Right lung (tissue), 5 donors: ENCODE data around the gene CBFA2T3. TPM values are rescaled to one million over a fixed set of nuclear protein-coding genes. Genes with fewer than 3 reads are reported as not detected.

Experiments
- DNase-seq, 2 donors: peaks; one replicate each; pipeline ENCODE4 v3.0.0-alpha.2; 2013
- polyA plus RNA-seq, 5 donors: library from polyadenylated mRNA; unstranded; fragments of 120-200 nt; gene quantifications; one replicate each; pipeline versions ENCODE4 v1.2.1 to v1.2.3, GENCODE V29; 2013; ENCODE audit warnings: inconsistent platforms in 1 of 5, low replicate concordance in 1 of 5; ENCODE audit not compliant: insufficient read length in 5 of 5, insufficient read depth in 1 of 5

CBFA2T3 gene
- polyA plus RNA-seq, 5 donors: 3.6 to 9.0 (median 5.6) TPM

DNA sequence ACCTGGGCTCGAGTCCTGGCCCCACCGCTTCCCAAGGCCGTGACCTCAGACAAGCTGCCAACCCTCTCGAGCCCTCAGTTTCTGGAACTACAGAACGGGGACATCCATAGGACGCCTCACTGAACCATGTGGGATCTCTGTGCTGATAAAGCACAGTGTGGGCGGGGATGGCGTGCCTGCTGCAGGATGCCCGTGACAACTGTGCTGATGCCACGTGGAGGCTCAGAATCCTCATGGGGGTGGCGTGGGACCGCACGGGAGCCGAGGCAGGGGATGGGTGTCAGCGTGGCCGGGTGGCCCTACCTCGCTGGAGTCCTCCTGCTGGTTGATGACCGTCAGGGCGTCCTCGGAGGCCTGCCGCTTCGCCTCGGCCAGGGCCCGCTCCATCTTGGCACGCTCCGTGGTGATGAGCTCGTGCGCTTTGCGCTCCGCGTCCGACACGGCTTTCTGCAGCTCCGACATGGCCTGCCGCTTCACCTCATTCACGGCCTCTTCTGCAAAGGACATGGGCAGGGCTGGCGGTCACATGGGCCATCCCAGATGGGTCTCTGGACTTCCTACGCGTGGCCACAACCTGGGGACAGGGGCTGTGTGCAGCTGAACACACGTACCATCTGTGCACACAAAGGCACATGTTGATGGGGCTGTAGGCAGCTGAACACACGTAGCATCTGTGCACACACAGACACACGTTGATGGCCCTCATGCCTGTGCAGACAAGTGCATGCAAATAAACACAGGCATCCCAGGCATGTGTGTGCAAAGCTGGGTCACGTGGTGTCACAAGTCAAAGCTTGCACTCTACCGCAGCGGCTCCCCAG lies 97.8 kb downstream of the CBFA2T3 start:
- no peak for DNase-seq

DNA sequence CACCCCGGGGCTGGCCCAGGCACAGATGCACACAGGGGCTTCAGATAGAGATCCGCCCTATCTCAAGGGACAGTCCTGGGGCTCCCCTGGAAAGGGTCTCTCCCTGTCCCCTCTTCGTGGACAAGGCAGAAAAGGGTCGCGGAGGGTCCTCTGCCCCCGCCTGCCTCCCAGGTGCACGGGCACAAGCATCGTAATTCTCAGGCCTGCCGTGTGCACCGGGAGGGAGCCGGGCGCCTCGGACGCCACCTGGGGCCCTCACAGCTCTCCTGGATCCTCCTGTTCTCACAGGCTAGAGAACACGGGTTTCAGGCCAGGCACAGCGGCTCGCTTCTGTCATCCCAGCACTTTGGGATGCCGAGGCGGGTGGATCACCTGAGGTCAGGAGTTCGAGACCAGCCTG lies 98.7 kb downstream of the CBFA2T3 start:
- no peak for DNase-seq

DNA sequence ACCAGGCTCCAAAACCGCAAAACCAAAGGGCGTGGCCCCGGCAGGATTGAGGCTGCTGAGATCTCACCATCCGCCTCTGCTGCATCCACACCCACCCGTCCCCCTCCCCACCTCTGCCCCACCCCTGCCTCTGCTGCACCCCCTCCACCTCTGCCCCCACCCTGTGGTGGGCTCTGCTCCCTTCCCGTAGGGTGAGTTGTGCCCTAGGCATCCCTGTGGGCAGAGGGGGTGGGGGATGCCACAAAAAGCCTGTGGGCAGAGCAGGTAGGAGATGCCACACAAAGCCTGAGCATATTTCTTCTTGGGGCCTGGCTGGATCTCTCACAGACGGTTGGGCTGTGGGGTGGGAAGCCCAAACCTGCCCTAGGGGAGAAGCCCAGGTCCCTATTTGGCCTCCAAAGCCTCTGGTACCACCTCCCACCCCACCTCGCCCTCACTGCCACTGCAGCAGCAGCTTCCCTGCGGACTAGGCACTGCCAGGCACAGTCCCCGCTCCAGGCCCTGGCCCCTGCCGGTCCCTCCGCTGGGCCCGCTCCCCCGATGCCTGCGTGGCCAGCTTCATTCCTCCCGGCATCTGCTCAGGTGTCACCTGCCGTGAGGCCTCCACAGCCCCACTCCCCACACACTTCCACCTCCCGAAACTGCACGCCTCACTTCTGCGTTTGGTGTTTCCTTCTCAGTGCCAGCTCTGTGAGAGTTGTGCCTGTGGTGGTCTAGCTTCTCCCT lies 99.3 kb downstream of the CBFA2T3 start:
- DNase-seq: no peak

DNA sequence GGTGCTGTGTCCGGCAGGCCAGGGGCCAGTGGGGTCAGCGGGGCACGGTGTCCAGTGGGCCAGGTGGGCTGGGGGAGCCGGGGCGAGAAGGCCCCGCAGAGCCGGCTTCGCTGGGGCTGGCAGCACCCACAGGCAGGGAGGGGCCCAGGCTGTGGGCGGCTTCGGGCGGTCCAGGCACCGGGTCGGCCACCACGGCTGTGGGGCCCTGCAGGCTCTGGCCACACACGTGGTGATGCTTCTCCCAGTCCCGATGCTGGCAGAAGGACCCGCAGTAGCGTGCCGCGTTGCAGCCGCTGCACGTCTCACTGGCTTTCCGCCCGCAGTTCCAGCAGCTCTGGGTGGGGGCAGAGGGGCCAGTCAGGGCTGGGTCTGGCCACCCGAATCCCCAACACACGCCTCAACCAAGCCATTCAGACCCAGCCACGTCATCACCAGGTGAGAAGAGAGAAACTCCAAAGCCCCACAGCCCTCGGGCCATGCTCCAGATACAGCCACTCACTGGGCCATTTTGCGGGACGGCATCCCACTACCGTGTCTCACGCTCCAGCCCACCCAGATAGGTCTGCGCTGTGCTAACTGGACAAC lies 100.0 kb downstream of the CBFA2T3 start:
- DNase-seq: no peak

DNA sequence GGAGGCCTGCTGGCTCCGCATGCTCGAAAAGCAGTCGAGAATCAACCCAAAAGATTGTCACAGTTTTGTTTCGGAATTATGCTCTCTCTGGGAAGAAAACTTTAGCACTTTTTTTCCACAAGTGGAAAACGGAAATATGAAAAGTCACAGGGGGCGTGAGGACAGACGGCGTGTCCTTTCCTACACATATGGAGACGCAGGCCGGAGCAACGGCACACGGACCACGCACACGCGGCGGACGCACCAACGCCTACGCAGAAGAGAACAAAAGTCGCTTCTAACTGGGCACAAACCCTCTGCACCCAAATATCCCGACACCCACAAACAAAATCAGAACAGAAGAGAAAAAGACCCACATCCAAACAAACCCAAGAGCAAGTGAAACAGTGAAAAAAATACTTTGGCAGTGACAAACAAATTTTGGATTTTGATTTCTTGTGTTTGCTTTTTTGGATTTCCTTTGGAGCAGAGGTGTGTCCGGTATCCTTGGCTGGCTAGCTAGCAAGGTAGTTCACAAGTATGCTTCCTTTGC lies 101.2 kb downstream of the CBFA2T3 start:
- no peak for DNase-seq

DNA sequence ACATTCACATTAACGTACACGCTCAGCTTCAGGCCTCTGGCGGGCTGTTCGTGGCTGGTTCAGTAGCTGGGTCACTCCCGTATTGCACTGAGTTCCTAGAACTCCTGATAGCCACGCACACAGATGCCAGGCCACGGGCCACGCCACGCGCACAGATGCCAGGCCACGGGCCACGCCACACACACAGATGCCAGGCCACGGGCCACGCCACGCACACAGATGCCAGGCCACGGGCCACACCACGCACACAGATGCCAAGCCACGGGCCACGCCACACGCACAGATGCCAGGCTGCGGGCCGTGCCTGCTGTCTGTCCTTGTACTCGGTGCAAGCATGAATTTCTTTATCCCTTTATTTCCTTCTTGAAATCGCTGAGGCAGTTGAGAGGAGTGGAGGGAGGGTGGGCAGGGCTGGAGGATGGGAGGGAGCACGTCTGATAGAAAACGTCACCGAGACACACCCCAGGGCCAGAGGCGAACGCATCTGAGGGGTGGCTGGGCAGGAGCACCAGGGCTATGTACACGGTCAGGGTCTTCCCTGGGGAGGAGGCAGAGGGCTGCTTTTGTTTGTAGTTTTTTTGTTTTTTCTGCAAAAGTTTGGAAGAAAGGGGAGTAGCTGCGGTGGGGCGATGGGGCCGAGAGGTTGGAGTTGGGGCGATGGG lies 101.9 kb downstream of the CBFA2T3 start:
- no peak for DNase-seq

DNA sequence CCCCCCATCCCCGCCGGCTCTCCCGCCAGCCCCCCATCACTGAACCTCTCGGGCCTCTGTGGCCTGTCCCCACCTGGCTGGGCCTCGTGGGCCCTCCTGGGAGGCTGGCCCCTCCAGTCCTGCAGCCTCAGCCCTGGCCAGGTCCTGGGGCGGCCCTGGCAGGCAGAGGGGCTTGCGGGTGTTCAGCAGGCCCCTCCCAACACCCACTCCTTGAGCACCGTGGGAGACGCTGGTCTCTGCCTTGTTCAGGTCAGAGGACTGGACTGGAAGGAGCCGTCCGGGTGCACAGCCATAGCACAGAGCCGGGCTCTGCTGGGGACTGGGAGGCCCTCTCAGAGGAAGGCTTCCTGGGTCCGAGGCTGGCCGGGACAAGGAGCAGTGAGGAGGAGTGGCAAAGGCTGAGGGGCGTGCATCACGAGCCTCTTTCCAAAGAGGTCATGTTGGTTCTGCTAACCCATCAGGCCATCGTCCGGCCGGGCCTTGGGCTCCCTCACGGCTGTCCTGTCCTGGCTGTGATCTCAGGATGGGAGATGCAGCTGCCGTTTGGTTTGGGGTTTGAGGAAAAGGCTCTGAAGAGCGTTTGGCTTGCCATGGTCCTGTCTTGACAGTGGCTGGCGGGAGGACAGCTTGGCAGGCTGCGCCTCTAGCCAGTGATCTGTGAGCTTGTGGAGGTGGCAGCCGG lies 104.2 kb downstream of the CBFA2T3 start:
- no peak for DNase-seq

DNA sequence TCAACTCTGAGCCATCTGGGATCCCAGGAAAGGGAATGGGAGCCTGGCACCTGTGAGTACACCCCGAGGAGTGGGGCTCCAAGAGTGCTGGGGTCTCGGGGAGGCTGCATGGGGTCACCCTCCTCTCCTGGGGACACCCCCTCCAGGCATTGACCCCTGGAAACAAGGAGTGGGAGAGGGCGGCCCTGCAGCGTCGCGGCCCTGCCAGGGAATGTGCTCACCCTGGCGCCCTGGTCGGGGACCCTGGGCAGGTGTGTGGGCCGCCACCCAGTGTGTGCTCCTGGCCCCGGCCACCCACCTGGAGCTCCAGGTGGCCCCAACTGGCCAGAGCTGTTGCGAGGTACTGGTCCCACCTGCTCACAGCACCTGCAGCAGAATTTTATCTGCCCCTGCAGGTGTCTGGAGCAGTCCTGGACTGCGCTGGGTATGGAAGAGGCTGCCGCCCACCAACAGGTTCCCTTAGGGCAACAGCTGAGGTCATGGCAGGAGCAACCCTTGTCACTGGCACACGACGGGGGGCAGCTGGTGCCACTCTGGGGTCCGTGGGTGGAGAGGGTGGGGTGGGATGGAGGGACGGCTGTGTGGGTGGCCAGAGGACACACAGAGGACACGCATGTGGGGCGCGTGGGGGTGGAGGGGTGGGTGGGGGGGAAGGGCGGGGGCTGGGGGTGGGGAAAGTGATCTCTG lies 105.1 kb downstream of the CBFA2T3 start:
- no peak for DNase-seq

DNA sequence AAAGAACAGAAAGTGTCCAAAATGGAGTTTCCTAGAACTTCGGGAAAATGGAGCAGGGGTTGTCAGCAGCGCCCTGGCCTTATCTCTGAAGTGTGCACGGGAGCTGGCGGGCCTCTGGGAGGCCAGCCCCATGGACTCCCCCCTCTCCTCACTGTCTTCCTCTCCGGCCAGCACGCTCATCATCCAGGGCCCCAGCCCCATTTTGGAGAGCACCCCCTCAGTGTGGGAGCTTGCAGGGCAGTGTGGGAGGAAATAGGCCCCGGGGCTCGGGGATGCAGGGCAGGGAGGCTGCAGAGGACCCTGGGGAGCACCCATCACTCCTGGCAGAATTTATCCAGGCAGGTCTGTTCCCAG lies 105.7 kb downstream of the CBFA2T3 start:
- no peak for DNase-seq

DNA sequence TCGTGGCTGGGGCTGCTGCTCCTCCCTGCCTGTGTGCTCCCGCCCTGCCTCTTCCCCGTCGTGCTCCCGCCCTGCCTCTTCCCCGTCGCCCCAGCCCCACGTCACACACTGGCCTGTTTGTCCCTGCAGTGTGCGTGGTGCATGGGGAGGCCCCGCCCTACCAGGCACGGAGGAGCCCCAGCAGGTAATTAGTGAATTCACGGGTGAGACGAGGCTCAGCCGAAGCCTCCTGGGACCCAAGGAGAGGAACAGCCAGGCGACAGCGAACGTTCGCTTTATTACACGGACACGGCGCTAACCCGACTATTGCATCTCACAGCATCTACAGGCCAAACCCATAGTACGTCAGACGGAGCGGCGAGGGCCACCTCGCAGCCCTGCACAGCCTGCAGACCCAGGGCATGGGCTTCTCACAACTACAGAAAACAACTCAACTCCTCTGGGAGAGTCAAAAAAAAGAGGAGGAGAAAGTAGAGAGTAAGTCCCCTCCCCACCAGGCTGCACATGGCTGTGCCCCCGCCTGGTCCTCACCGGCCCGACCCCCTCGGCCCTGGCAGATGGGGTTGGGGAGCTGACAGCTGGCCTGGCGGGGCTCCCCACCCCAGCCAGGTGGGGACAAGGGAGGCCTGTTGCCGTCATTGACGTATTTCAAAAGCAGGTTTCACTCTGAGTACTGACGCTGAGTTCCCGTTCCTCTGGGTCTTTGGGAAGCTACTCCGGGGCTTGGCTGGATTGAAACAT lies 106.2 kb downstream of the CBFA2T3 start:
- no peak for DNase-seq

DNA sequence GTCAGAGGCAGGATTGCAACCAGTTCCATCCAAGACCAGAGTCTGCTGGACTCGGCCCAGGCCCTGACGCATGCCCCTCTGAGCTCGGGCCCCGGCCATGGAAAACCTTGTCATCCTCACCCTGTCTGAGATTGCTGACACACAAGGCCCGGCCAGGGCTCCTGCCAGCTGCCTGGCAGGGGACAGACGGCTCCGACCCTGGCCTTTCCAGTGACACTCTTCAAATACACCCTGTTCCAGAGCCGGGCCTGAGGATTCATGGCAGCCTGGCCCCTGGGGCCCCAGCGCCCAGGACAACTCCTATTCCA lies 107.4 kb downstream of the CBFA2T3 start:
- no peak for DNase-seq

DNA sequence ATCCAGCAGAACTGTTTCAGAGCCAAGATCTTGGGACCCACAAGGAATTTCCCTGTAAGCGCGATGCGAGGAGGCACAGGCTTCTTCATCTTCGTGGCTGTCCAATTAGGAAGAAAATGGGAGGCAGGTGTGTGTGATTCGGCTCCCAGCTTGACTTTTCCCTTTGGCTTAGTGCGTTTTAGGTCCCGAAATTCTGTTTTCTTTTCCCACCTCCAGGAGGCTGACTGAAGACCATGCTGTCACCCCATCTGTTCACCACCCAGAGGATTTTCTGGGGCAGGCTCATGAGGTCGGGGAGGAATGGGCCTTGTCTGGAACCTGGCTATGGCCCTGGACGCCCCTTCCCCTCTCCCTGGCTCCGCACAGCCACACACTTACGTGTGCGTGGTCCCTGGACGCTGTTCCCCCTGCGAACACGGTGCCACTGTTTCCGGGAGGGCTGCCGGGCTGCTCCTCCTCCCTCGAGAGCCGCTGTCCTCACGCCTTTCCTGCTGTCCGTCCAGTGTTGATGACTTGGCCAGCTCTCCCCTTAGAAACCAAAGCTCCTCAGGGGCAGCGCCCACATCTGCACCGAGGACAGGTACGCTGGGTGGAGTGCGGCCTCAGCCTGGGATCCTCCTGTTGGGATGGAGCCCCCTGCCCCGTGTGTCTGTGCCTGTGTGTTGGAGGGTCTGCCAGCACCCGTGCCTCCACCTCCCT lies 107.9 kb downstream of the CBFA2T3 start:
- no peak for DNase-seq

DNA sequence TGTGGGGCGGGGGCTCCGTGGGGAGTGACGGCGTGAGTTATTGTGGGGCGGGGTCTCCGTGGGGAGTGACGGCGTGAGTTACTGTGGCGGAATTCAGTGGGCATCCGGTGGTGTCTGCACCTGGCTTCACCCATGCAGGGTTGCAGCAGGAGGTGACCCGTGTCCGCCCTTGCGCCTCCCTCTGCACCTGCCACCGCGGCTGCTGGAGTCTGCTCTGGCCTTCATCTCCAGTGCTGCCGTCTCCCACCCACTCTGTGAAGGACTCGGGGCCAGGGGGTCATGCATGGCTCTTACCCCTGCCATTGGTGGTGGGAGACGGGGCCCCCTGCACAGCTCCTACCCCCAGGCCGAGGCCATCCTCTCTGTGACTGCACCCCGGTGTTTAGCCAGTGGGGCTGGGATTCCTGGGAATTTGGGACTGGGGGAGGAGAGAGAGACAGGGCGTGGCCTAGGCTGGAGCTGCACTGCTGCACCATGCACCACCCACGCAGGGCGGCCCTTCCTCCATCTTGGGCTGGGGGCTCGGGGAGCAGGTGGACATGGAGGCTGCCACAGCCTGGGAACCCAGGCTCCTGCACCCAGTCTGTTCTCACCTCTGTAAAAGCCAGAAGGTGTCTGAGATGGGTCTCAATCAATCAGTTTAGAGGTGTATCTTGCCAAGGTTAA lies 109.3 kb downstream of the CBFA2T3 start:
- DNase-seq: no peak

DNA sequence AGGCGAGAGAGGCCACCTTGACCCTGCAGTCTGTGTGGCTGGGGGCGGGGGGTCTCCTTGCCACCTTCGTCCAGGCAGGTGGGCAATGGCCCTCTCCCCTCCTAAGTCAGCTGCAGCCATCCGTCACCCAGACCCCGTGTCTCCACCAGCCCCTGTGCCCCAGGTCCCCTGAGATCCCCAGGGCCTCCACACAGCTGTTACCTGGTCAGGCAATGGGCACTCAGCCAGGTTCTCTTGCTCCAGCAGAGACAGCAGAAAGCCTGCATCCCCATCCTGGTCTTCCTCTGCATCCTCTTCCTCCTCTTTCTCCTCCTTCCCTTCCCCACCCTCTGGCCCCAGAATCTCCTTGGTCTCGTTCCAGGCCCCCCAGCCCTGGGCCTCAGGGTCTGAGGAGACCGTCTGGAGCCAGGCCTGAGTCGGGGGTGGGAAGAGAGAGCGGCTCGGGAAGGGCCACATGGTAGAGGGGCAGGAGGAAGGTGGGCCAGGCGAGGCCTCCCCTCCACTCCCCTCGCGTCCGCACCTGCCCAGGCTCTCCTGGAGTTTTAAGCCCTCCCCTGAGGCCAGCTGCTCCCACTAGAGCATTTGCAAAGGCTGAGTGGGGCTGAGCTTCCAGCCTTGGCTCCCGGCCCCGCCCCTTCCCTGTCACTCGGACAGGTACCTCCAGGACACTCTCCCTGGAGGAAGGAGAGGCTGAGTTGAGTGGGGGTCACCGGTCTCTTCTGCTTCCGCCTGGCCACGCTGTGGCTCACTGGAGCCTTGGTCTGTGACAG lies 110.7 kb downstream of the CBFA2T3 start, which contains the start of gene PABPN1L:
Gene PABPN1L, minus strand, starts transcription at position 510 of the 770 bp plus-strand sequence. Its CDS starts 54 bp downstream, at position 456.
- DNase-seq: no peak

DNA sequence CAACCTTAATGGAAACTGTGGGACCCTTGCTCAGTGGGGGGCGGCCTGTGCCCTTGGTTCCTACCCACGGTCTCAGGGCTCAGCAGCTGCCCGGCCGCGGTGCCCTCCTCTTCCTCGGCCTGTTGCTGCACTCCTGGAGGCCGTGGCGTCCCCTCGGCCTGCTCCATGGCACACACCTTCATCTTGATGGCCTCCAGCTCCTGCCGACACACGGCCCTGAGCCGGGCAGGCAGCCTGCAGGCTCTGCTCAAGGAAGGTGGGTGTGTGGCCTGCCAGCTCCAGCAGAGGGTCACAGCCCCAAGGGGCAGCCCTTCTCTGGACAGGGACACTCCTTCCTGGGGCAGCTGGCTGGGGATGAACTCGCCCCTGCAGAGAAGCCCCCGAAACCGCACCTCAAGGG lies 111.3 kb downstream of the CBFA2T3 start:
- DNase-seq: no peak

DNA sequence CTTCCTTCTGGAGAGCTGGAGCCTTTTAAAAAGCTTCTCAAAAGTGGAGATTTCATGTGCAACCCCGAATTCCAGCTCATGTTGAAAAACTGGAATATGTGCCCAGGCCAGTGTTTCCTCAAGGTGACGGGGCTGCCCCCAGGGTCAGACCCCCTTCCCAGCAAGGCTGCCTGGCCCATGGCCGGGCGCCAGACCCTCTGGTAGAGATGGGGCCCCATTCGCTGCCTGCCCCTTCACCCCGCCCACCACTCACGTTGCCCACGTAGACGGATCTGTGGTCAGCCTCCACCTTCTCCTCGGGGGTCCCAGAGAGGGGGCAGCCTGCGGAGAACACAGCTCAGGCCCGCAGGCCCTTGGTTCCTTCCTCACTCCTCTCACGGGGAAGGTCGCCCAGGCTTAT lies 111.7 kb downstream of the CBFA2T3 start:
- no peak for DNase-seq

DNA sequence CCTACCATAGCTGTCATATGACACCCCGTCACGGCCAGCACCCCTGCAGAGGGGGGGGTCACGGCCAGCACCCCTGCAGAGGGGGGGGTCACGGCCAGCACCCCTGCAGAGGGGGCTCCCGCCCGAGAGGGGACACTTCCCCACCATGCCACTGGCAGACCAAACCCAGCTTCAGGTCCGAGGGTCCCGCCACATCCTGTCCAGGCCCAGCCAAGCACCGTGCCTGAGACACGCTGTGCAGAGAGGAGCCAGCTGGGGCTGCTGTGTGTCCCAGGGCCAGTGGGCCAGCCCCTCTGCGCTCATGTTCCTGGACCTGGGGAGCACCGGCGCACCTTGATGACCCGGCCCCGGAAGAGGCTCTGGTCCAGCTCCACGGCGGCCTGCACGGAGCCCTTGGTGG lies 112.5 kb downstream of the CBFA2T3 start:
- DNase-seq: no peak

DNA sequence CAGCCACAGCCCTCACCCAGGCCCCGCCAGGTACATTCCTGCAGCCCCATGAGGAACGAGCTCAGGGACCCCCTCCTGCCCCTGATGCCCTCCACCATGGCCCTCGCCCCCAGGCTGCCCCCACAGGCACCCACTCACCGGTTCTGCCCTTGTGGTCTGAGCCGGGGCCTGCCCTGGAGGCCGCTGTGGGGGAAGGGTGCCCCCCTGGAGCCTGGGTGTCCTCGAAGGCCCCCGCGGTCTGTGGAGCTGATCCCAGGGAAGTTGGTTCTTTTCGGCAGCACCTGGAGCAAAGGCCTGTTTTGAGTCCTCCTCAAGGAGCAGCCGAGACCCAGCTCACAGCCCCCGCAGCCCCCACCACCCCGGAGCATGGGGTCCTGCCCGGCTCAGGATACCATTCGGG lies 112.9 kb downstream of the CBFA2T3 start:
- no peak for DNase-seq
